ENCODE results near the gene HNRNPM.
A peak's percentile ranks its signal among the peaks of the same experiment; 100 is the strongest.

Gene HNRNPM

DNA sequence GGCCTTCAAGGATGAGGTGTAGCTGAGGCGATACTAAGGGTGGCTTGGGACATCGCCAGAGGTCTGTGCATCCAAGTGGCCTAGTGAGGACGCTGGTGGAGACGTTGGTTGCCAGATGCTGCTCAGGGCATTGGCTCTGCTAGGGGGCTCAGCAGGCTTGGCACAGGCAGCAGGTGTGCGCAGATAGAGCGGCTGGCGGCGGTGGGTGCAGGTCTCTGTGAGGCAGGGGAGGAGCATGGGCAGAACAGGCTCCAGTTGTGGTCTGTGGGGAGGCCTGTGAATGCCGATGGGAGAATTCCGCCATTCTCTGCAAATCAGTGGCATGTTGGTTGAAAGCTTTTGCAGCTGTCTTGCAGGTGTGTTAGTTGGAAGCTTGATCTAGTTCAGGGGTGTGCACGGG is 36.4 kb downstream of the HNRNPM start:
- DNase-seq (no peak), ATAC-seq (peak; percentile 9)
- Mint-ChIP-seq H3K4me1 (peaks cover 65% of the 10 kb centered on the region), H3K36me3 (ENCODE audit: low read depth) (peaks cover 70% of the 10 kb centered on the region), H3K4me3 (no peak overlapping the region), H3K27ac (peak overlapping the region; percentile 70), H3K9me3 (no peaks in the 10 kb centered on the region), H3K27me3 (no peaks in the 10 kb centered on the region)

DNA sequence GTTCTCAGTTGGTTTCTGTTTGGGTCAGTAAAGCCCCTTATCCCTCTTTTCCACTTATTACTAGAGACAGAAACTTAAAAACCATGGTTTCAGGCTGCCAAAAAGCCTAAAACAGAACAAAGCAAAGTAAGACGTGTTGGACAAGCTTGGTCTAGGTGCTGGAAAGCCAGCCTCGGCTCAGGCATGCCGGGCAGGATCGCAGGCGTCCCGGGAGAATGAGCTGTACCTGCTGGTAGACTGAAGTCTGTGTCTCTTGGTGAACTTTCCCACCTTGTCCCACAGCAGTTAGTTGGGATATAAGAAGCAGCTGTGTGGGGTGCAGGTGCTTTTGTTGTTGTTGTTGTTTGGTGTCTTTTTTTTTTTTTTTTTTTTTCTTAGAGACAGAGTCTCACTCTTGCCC is 36.8 kb downstream of the HNRNPM start:
- H3K27me3 Mint-ChIP-seq: no peaks in the 10 kb centered on the region
- no peak for DNase-seq
- H3K36me3 Mint-ChIP-seq (ENCODE audit: low read depth): peaks cover 71% of the 10 kb centered on the region
- H3K4me3 Mint-ChIP-seq: no peak overlapping the region
- H3K9me3 Mint-ChIP-seq: no peaks in the 10 kb centered on the region
- no peak for ATAC-seq
- peaks cover 65% of the 10 kb centered on the region for H3K4me1 Mint-ChIP-seq
- H3K27ac Mint-ChIP-seq: peak overlapping the region; percentile 70

DNA sequence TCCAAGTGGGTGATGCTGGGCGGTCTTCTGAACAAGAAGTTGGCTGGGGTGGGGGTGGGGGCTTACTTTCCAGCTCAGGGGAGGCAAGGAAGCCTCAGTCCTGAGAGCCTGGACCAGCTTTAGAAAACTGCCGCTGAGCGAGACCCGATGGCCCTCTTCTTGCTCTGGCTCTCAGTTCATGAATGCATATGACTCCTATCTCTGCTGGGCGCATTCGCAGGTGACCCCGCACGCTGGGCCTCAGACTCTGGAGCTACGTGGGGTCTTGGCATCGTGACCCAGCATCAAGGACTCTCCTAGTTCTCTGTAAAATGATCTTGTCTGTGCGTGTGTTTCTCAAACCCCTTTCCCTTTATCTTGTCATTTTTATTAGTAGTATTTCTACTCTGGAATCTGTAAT is 37.9 kb downstream of the HNRNPM start:
- peaks cover 73% of the 10 kb centered on the region for H3K36me3 Mint-ChIP-seq (ENCODE audit: low read depth)
- no peak for DNase-seq
- peaks cover 66% of the 10 kb centered on the region for H3K4me1 Mint-ChIP-seq
- peak overlapping the region; percentile 2 for H3K27ac Mint-ChIP-seq
- ATAC-seq: no peak
- no peak overlapping the region for H3K4me3 Mint-ChIP-seq
- no peaks in the 10 kb centered on the region for H3K9me3 Mint-ChIP-seq
- H3K27me3 Mint-ChIP-seq: no peaks in the 10 kb centered on the region

DNA sequence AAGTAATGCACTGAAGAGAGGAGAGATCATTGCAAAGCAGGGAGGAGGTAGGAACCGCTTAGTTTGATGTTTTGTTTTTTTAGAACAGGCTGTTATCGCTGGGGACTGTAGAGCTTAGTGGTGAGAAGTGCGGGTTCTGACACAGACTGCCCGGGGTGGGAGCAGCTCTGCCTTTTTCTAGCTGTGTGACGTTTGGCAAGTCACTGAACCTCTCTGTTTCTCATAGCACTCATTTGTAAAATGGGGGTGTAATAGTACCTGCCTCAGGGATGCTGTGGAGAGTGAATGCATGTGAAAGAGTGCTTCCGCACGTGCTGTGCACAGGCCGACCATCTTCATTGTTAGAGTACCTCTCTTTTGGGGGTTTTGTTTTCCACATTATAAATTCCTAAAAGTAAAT is 38.4 kb downstream of the HNRNPM start:
- Mint-ChIP-seq H3K4me1 (peaks cover 66% of the 10 kb centered on the region), H3K27me3 (no peaks in the 10 kb centered on the region), H3K27ac (peak overlapping the region; percentile 2), H3K36me3 (ENCODE audit: low read depth) (peaks cover 73% of the 10 kb centered on the region), H3K9me3 (no peaks in the 10 kb centered on the region), H3K4me3 (no peak overlapping the region)
- no peak for DNase-seq
- ATAC-seq: no peak

DNA sequence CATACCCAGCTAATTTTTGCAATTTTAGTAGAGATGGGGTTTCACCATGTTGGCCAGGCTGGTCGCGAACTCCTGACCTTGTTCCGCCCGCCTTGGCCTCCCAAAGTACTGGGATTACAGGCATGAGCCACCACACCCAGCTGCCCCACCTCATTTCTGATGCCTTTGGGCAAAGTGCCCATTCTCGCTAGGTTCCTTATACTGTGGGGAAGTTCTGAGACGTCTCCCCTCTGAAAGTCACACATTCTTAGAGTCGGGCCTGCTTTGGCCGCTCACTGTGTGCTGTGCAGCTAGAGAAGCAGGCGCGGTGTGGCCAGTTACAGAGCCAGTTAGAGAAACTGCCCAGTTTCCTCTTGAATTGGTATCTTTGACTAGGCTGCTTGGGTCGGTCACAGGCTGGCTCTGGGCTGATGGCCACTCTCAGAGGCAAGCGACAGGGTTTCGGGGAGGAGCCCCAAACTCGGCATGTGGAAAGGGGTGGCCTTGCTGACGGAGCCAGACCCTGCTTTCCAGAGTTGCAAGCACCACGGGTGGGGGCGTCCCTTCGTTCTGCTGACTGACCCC is 39.6 kb downstream of the HNRNPM start:
- Mint-ChIP-seq H3K27ac (no peak overlapping the region), H3K9me3 (no peaks in the 10 kb centered on the region), H3K36me3 (ENCODE audit: low read depth) (peaks cover 71% of the 10 kb centered on the region), H3K4me1 (peaks cover 55% of the 10 kb centered on the region), H3K27me3 (no peaks in the 10 kb centered on the region), H3K4me3 (no peak overlapping the region)
- no peak for ATAC-seq
- no peak for DNase-seq

DNA sequence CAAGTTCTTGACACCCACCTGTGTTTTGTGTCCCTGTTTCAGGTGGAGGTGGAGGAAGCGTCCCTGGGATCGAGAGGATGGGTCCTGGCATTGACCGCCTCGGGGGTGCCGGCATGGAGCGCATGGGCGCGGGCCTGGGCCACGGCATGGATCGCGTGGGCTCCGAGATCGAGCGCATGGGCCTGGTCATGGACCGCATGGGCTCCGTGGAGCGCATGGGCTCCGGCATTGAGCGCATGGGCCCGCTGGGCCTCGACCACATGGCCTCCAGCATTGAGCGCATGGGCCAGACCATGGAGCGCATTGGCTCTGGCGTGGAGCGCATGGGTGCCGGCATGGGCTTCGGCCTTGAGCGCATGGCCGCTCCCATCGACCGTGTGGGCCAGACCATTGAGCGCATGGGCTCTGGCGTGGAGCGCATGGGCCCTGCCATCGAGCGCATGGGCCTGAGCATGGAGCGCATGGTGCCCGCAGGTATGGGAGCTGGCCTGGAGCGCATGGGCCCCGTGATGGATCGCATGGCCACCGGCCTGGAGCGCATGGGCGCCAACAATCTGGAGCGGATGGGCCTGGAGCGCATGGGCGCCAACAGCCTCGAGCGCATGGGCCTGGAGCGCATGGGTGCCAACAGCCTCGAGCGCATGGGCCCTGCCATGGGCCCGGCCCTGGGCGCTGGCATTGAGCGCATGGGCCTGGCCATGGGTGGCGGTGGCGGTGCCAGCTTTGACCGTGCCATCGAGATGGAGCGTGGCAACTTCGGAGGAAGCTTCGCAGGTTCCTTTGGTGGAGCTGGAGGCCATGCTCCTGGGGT is 41.0 kb downstream of the HNRNPM start:
- H3K27ac Mint-ChIP-seq: peak overlapping the region; percentile 92
- H3K4me1 Mint-ChIP-seq: peaks cover 48% of the 10 kb centered on the region
- peaks cover 65% of the 10 kb centered on the region for H3K36me3 Mint-ChIP-seq (ENCODE audit: low read depth)
- DNase-seq (no peak), ATAC-seq (no peak)
- no peak overlapping the region for H3K4me3 Mint-ChIP-seq
- H3K9me3 Mint-ChIP-seq: no peaks in the 10 kb centered on the region
- H3K27me3 Mint-ChIP-seq: no peaks in the 10 kb centered on the region

DNA sequence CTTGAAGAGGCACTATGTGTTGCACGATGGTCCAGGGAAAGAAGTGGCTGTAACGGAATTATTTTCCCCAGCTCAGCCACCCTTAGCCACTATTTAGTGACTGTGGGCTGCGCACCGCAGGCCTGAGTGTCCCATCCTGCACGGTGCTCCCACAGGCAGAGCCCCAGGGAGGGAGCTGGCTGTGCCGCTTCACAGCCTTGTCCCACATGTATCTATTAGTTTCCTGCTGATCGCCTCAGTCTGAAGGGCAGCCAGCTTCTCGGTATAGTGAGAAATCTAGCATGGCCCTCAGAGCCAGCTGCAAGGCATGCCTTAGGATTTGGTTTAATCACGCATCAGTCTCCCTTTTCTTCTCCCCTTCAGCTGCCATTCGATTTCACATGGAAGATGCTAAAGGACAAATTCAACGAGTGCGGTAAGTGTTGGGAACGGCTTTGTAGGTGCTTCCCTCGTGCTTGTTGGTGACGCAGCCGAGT is 41.9 kb downstream of the HNRNPM start:
- Mint-ChIP-seq H3K4me3 (peak overlapping the region; percentile 1), H3K27ac (peak overlapping the region; percentile 92), H3K27me3 (no peaks in the 10 kb centered on the region), H3K4me1 (peaks cover 40% of the 10 kb centered on the region), H3K36me3 (ENCODE audit: low read depth) (peaks cover 56% of the 10 kb centered on the region), H3K9me3 (no peaks in the 10 kb centered on the region)
- ATAC-seq (no peak), DNase-seq (no peak)

DNA sequence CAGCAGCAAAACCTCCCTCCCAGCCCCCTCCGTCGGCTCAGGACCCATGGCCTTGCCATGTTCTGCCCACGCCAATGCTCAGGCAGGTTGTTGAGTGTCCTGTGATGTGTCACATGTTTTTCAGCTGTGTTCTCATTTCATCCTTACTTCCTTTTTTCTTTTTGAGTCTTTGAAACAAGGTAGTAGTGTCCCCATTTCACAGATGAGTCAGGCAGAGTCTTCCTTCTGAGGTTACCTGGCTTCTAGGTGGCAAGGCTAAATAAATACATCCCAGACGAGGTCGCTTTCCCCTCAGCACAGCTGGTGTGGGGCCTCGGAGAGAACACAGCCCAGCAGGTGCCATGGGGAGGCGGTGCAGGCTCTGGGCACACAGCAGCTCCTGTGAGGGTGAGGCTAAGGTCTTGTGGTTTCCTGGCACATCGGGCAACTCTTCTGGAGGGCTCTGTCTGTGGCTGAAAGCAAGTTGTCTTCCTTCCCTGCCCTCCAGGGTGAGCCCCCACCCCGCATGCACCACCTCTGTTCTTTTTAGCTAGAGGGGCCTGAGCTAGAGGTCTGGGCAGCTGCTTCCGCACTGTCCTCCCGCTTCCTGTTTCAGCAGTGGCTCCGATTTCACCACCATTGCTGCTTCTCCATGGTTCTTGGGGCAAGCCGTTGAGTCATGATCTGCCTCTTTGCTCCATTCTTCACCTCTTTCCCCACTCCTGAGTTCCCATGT is 42.5 kb downstream of the HNRNPM start:
- DNase-seq (peak; percentile 52), ATAC-seq (peak; percentile 74)
- H3K4me1 Mint-ChIP-seq: peaks cover 37% of the 10 kb centered on the region
- H3K27me3 Mint-ChIP-seq: no peaks in the 10 kb centered on the region
- H3K9me3 Mint-ChIP-seq: no peaks in the 10 kb centered on the region
- H3K27ac Mint-ChIP-seq: peak overlapping the region; percentile 92
- peak overlapping the region; percentile 1 for H3K4me3 Mint-ChIP-seq
- H3K36me3 Mint-ChIP-seq (ENCODE audit: low read depth): peaks cover 52% of the 10 kb centered on the region

DNA sequence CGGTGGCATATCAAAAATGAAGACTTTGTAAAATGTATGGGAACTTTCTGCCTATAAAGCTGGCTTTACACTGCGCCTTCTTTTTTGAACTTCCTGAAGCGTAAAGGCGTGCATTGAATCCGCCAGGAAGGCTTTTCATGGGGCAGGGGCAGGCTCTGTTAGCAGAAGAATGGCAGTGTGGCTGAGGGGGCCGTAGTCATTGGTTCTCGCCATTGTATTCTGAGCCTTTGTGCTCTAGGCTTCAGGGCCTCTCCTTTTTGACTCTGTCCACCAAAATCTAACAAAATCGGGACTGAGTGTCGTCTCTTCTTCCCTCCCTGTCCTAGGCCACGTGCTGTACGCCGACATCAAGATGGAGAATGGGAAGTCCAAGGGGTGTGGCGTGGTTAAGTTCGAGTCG is 43.6 kb downstream of the HNRNPM start:
- peaks cover 35% of the 10 kb centered on the region for H3K4me1 Mint-ChIP-seq

DNA sequence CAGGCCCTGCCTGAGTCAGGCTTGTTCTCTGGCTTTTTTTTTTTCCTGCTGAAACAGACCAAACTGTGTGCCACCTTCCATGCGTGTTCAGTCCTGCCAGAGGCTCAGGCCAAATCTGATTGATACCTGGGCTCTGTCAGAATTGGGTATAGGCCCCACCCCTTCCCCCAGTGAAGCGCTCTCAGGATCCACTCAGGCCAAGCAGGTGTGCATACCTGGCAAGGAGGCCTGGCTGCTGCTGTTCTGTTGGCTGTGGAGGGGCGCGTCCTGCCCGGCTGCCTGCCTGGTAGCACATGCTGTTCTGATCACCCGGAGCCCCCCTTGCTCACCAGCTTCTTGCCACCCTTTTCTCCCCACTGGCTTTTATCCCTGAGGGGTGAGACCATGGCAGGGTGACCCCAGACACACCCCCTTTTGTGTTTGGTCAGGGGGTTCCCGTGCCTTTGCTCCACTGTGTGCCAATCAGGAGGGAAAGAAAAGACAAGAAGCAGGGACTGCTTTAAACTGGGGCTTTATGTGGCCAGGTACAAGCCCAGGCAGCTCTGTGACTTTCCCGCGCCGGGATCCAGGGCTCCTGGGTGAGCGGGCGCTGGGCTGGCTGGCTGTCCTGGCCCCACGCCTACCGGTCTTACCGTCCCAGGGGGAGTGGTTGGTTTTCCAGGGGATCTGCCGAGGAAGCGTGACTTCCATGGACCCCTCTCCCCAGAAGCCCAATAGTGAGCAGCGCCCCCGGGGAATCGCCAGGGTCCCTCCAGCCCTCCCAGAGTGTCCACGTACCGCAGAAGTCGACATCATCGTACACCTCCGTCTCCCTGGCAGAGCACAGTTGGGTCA is 45.0 kb downstream of the HNRNPM start:
- H3K27ac Mint-ChIP-seq: no peak overlapping the region
- DNase-seq: no peak

More for the DNA sequence above, 43.6 kb downstream of the HNRNPM start:
- ATAC-seq: no peak
- H3K4me3 Mint-ChIP-seq: no peak overlapping the region
- H3K27ac Mint-ChIP-seq: peak overlapping the region; percentile 92
- no peak for DNase-seq
- peaks cover 45% of the 10 kb centered on the region for H3K36me3 Mint-ChIP-seq (ENCODE audit: low read depth)
- no peaks in the 10 kb centered on the region for H3K9me3 Mint-ChIP-seq
- no peaks in the 10 kb centered on the region for H3K27me3 Mint-ChIP-seq

DNA sequence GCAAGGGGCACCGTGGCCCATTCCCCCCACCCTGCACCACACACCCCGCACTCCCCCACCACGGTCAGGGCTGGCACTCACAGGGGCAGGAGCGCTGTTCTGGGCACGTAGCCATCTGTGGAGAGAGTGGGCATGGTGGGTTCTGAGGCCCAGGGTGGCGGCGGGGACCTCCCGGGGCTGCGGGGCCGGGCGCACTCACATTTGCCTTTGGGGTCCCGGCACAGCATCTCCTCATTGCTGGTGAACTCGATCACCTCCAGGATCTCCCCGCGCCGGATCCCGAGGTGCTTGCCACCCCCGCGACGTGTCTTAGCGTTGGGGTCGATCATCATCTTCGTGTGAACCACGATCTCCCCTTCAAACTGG is 45.6 kb downstream of the HNRNPM start:
- H3K4me3 Mint-ChIP-seq: no peak overlapping the region
- H3K36me3 Mint-ChIP-seq (ENCODE audit: low read depth): peaks cover 27% of the 10 kb centered on the region
- DNase-seq: no peak
- no peaks in the 10 kb centered on the region for H3K27me3 Mint-ChIP-seq
- no peaks in the 10 kb centered on the region for H3K9me3 Mint-ChIP-seq
- peaks cover 37% of the 10 kb centered on the region for H3K4me1 Mint-ChIP-seq
- no peak overlapping the region for H3K27ac Mint-ChIP-seq
- no peak for ATAC-seq

More for the DNA sequence above, 45.0 kb downstream of the HNRNPM start:
- Mint-ChIP-seq H3K4me1 (peaks cover 39% of the 10 kb centered on the region), H3K36me3 (ENCODE audit: low read depth) (peaks cover 33% of the 10 kb centered on the region), H3K9me3 (no peaks in the 10 kb centered on the region), H3K4me3 (no peak overlapping the region), H3K27me3 (no peaks in the 10 kb centered on the region)
- ATAC-seq: no peak

DNA sequence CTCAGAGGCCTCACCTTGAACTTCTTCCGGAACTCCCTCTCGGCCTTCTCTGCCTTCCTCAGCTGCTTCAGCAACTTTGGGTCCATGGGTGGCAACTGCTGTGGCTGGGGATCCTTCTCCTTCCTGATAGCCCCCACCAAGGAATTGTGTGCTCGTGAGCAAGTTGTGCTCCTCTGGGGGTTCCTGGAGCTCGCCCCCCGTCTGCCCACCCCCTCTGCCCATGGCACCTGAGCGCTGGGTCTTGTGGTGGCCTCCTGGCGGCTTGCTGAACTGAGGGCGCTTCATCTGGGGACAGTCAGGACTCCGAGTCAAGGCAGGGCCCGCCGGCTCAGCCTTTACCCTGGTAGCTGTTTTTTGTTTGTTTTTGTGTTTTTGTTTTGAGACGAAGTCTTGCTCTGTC is 46.1 kb downstream of the HNRNPM start:
- Mint-ChIP-seq H3K27me3 (no peaks in the 10 kb centered on the region), H3K9me3 (no peaks in the 10 kb centered on the region), H3K27ac (no peak overlapping the region), H3K4me1 (peaks cover 38% of the 10 kb centered on the region), H3K36me3 (ENCODE audit: low read depth) (peaks cover 26% of the 10 kb centered on the region), H3K4me3 (no peak overlapping the region)
- no peak for ATAC-seq
- no peak for DNase-seq

DNA sequence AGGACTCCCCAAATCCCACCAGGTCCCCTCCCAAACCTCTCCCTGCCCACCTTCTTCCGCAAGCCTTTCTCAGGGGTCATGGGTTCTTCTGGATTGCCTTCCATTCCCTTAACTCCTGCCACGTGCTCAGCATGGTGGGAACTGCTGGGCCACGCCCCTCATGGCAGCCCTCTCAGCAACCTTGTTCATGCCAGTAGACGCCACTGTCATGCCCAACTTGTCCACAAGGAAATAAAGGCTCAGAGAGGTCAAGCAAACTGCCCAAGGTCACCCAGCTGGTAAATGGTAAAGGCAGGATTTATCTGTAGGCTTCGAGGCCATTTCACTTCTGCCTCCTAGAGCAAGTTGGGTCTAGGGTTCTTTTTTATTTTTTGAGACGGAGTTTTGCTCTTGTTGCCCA is 46.8 kb downstream of the HNRNPM start:
- no peaks in the 10 kb centered on the region for H3K9me3 Mint-ChIP-seq
- no peak for ATAC-seq
- DNase-seq: no peak
- H3K27me3 Mint-ChIP-seq: no peaks in the 10 kb centered on the region
- peaks cover 32% of the 10 kb centered on the region for H3K4me1 Mint-ChIP-seq
- H3K4me3 Mint-ChIP-seq: no peak overlapping the region
- H3K36me3 Mint-ChIP-seq (ENCODE audit: low read depth): peaks cover 22% of the 10 kb centered on the region
- no peak overlapping the region for H3K27ac Mint-ChIP-seq

DNA sequence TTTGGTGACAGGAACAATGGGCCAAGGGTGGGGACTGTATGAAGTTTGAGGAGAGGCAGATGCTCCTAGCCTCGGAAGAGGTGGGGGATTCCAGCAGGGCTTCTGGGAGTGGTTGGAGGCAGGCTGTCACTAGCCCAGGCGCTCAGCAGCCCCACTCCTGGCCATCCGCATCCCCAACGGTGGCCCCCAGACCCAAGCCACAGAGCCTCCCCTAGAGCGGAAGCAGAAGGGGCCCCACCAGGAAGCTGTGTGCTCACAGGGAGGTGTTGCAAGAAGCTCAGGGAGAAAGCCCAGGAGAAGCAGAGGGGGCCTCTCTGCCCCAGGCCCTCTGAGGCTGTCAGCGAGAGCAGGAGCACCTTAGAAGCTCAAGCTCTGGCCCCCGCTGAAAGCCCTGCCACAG is 49.4 kb downstream of the HNRNPM start:
- Mint-ChIP-seq H3K4me3 (no peak overlapping the region), H3K9me3 (no peaks in the 10 kb centered on the region), H3K36me3 (ENCODE audit: low read depth) (no peaks in the 10 kb centered on the region), H3K4me1 (peaks cover 16% of the 10 kb centered on the region), H3K27ac (no peak overlapping the region), H3K27me3 (no peaks in the 10 kb centered on the region)
- DNase-seq (no peak), ATAC-seq (no peak)
